GM18861 (cell line): Measurements from ENCODE around the gene AGER.

Source experiments
- ATAC-seq: cut with Tn5 transposase; IDR thresholded peaks from one replicate; pipeline ENCODE4 v1.9.1; 2021; ENCODE audit not compliant: unreplicated experiment

Gene AGER

DNA sequence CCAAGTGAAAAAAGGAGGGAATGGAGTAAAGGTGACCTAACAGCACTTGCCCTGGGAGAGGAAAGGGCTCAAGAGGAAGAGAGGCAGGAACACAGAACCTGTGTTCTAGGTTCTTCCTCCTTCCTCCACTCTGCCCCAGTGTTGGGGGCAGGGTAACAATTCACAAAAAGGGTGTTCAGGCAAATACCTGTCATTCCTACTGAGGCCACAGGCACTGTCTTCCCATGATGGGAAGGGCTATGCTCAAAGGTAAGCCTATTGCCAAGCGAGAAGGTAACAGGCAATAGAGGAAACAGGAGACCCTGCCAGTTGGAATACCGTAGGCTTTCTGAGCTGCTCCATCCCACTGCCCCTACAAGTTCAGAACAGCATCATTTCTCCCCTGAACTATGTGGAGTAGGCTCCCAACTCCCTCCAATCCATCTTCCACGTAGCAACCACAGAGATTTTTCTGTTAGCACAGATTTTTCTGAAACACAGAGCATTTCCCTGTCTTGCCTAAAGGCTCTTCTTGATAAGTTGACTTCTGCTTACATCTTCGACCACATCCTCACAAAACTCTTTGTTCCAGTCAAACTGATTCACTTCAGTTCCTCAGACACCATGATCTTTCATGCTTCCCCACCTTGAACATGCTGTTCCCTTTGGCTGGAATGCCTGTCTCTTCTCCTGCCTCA, 10.9 kb downstream of the AGER start:
- ATAC-seq = no peak

DNA sequence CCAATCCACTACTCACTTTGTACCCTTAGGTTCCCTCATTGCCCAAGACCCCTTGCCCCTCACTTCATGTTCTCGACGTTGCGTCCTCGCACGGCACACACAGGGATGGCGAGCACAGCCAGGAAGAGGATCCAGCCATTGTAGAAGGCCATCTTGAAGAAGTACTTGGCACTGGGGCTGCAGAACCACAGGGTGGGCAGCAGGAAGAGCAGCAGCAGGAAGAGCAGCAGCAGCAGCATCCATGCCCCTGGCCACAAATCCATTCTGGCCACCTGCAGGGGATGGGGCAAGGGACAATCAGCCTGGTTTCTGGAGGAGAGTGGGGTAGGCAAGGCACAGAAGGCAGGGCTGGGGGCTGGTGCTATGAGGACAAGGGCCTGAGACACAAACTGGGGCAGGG, 12.8 kb downstream of the AGER start:
- no peak for ATAC-seq

- no peak for ATAC-seq
Measured at GRCh38 chr6:32170294-32170693, 13.8 kb downstream of the AGER start.

DNA sequence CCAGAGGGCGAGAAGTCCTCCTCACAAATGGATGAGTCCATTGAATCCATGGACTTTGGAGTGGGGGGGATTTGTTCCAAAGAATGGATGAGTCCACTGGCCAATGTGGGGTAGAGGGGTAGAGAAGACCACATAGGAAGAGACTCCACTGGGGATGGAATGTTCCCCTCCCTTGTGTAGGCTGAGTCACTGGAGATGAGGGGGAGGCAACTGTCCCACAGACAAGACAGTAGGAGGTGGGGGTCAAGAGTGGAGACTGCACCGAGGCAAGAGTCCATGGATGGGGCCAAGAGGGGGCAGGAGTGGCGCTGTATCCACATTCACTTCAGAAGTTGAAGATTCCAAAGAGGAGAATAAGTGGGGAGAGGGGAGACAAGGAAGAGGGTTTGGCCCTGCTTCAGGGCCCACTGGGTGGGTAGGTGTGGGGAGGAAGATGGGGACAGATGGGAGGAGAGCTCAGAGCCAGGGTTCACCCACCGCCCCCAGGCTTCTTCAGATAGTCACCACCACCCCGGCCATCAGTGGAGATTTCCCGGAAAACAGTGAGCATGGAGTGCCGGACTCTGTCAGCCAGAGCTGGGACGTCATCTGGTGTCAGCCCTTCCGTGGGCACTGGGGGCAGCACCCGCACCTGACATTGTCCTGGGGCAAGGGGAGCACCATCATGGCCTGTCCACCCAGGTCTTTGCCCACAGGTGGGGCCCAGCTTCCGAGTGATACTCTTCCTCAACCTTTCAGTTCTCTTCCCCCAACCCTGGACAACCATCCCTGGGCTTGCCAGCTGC, 15.1 kb downstream of the AGER start:
- no peak for ATAC-seq

- ATAC-seq = no peak
Measured at GRCh38 chr6:32168350-32168749, 15.7 kb downstream of the AGER start.

GRCh38 chr6:32167761-32168262, 16.2 kb downstream of the AGER start:
- no peak for ATAC-seq

DNA sequence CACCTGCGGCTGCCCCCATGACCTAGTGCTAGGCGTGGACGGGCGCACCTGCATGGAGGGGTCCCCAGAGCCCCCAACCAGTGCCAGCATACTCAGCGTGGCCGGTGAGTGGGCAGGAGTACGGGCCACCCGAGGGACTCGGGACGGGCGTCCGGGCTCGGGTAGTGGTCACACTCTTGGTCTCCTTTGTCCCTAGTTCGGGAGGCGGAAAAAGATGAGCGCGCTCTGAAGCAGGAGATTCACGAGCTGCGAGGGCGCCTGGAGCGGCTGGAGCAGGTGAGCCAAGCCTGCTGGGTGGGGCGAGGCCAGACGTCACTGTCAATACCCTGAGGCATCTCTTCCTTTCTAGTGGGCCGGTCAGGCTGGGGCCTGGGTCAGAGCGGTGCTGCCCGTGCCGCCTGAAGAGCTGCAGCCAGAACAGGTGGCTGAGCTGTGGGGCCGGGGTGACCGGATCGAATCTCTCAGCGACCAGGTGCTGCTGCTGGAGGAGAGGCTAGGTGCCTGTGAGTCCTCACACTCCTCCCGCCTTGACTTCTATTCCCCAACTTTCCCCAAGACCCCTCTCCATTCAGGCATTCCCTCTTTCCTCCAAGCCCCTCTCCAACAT, 16.8 kb downstream of the AGER start:
- no peak for ATAC-seq

GRCh38 chr6:32166411-32167061, 17.5 kb downstream of the AGER start:
- no peak for ATAC-seq

DNA sequence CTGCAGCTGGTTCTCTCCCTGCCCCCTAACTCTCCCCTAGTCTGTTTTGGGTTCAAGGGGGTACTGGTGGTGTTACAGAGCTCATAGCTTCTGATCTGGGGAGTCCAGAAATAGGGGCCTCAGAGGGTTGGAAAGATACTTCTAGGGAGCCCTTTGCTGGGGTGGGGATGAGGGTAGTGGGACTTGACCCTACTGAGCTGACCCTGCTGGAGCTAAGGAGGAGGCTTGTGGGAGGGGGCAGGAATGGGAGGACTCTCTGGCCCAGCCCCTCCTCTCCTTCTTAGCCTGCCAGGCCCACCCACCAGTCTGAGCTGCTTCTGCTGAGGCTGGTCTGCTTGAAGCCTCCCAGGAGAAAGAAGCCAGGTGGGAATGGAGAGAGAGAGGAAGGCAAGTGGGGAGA, 19.8 kb downstream of the AGER start, which contains the start of gene EGFL8:
TSS of gene EGFL8 (plus strand) at position 301 of the 400 bp plus-strand sequence. CDS start 1,571 bp downstream, outside the sequence.
- ATAC-seq = no peak

- ATAC-seq = no peak
Measured at GRCh38 chr6:32163559-32164258, 20.3 kb downstream of the AGER start.

DNA sequence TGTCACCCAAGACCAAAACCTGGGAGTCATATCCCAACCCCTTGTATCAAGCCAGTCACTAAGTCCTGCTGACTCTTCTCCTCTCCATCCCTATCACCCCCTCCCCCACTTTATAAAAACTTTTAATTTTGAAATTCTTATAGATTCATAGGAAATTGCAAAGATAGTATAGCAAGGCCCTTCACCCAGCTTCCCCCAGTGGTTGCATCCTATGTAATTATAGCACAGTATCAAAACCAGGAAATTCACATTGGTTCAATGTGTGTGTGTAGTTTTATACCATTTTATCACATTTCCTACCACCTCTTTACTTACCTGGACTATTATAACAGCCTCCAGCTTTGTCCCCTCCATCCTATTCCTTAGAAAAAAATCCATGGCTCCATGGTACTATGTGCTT, 26.0 kb downstream of the AGER start:
- no peak for ATAC-seq

- no peak for ATAC-seq
Measured at GRCh38 chr6:32156891-32157290, 27.2 kb downstream of the AGER start.

GRCh38 chr6:32154514-32155161, 29.4 kb downstream of the AGER start:
- ATAC-seq = no peak

- ATAC-seq = no peak
Measured at GRCh38 chr6:32153564-32154513, 30.2 kb downstream of the AGER start, which contains the start of gene PPT2. TSS of gene PPT2 (plus strand) at chr6:32154141. CDS start at chr6:32154595, 454 bp downstream.

DNA sequence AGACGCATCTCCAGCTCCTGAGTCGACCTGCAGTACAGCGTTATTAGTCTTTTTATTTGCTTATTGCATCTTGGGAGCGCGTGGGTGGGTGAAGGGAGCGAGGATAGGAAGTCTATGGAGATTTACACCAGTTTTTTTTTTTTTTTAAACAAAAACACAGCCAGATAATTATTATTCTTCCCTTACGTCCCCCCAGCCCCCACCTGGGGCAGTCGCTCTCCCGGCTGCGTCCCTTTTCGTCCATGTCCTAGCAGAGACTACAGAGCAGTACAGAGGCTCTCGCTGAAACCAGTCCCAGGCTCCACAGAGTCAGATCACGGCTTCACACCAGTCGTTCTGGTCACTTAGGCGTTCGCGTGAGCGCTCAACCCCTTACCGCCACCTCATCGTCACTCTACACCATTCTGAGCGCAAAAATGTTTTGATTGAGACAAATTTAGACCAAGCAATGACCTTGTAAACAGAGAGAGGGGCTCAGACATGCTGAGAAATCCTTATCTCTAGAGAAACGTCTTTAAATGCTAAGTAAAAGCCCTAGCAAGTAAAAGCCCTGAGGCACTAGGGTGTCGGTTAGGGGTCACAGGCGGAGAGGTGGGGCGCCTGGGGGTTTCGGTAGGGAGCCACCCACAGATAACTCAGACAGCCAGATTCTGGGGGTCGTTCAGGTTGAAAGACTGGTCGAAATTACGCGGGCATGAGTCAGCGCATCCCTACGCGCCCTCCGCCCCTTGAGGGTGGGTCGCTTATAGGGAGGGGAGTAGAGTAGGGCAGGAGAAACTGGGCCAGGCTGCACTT, 31.1 kb downstream of the AGER start:
- no peak for ATAC-seq

- no peak for ATAC-seq
Measured at GRCh38 chr6:32151863-32152768, 31.9 kb downstream of the AGER start, which contains the start of gene PRRT1. TSS of gene PRRT1 (minus strand) at chr6:32151939. CDS start at chr6:32151827, 112 bp downstream.
